HG03354 (cell line): ENCODE results near the gene ZNF516.
A peak's percentile ranks its signal among the peaks of the same experiment; 100 is the strongest.

Experiments
- ATAC-seq: cut with Tn5 transposase; IDR thresholded peaks from one replicate; pipeline ENCODE4 v1.9.1; 2021; ENCODE audit warnings: mild to moderate bottlenecking; ENCODE audit not compliant: unreplicated experiment, poor library complexity, severe bottlenecking

The ZNF516 gene

DNA sequence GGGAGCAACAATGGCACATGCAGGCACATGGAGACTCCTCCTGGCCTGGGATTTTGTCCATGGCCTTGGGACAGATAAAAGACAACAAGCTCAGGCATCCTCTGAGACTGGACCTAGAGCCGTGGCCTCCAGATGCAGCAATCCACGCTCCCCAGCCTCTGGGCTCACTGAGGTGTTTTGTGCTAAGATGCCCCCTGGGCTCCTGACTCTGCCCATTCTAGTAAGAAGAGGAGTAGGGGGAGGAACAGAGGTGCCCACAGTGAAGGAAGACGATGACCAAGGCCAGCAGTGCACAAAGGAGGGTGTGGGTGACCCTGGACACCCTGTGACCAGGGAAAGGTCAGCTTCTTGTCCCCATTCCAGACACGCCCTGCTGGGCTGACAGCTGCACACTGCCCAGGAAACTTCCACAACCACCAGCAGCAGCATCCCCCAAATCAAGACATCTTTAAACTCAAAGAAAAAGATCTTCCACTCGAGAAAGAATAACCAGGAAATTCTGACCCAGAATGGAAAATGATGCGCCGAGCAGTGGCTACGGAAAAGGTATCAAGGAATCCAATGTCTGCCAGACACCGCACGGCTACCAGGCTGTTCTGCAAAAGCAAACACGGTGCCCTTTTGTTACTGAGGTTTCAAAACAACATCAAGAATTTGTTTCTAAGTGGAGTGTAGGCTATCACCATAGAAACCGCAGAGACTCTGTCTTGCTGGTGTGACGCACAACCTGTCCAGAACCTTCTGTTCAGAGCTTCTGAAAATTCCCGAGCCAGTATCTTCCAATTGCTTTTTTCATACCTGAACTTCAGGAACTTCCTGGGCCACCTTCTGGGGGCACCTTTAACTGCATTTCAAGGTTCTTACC is 65.5 kb downstream of the ZNF516 start:
- ATAC-seq = no peak

DNA sequence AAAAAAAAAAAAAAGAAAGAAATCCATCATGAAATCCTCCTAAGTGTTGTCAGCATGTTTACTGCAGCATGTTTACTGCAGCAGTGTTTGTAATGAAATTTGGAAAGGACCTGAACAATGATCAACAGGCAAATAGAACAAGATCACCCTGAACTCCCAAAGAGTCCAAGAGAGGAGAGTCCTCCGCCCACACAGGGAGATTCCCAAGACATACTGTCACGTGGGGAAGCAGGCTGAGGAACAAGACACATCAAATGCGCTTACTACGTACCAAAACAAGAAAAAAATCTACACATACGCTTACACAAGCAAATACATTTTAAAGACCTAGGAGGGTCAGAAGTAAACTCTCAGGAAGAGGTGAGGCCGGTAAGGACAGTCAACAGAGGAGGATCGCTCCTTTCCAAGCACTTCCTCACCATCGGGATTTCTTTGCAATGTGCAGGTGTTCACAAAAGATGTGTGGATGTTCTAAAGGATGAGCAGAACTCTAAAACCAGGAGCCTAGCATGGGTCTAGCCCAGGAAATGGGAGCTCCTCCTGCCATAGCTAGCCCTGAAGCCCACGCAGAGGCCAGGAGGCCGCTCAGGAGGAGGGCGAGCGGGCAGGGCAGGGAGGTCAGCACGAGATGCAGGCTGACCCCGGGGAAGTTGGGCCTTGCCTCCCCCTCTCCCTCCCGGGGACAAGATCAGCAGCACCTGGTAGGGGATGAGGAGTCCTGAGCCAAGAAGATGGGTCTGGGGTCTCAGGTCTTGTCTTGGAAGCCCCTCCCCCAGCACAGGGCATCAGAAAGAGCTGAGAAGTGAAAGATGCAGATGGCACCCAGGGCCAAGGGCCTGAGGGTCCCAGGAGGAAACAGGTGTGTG is 66.4 kb downstream of the ZNF516 start:
- no peak for ATAC-seq

DNA sequence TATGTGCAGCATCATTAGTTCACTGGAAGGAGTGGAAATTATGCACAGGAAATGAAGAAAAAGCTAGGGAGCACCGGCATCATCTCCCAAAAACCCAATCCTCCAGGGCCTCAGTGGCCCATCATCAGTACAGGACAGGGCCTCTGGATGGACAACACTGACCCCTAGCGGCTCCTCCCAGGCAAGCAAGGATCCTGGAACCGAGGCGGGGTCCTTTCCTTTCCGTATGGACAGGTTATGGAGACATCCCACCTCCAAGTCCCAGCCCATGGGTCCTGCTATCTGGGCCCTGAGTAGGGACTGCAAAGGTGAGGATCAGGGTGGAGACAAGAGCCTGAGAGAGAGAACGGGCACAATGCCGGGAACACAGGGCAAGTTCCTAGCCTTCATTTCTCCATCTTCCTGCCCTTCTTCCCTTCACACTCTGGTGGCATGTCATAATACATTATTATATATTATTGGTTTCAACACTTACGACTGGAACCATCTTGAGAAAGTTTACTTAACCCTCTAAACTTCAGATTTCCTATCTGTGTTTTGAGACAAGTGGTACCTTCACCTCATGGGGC is 68.2 kb downstream of the ZNF516 start:
- ATAC-seq = no peak

DNA sequence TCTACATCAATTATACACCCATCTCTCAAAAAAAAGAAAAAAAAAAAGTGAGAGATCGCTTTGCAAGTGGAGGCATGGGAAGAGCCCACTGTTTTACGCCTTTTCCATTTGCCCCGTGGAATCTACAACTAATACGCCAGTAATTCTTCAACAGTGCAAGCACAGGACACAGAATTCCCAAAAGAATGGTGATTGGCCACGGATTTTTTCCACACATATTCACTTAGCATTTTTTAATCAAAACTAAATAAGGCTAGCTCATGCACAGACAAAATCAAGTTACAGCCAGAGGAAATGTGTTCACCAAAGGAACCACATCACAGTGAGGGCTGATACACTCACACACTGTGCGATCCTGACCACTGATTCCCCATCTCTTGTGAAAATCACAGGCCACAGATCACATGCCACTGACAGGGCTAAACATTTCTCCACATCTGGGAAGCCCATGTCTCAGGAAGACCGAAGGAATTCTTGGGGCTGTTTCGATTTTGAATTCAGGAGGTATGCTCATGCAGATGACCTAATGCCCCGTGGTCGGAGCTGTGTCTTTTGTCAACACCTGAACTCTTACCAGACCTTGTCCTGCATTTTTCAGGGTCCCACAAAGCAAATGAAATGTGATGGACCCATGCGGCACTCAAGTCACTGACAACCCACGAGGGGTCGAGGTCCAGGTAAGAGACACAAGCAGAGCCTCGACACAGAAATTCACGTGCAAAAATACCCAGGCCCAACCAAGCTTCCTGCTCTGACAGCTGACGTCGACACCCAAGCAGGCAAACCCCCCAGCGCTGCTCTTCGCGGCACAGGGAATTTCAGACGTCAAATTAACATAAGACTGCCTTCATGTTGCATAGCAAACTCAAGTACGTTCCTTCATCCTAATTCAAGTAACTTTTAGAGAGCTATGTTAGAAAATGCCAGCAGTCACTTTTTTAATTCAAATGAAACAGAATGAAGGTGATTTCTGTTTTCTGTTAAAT is 69.6 kb downstream of the ZNF516 start:
- no peak for ATAC-seq

DNA sequence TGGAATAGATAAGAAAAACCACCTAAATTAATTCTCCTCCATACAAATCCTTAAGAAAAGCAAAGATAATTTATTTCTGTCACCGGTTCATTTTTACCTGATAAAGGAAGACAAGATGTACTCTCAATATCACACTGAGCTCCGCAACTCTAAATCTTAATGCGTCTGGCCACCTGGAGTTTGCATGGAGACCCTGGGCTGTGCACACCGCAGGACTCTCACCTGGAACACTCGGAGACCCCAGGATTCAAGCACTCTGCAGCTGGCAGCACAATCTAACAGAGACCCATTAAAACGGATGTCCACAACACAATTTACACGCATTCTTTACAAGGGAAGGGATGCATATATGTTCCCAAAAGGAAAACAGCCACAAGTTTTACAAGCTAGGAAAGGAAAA is 72.2 kb downstream of the ZNF516 start:
- no peak for ATAC-seq

DNA sequence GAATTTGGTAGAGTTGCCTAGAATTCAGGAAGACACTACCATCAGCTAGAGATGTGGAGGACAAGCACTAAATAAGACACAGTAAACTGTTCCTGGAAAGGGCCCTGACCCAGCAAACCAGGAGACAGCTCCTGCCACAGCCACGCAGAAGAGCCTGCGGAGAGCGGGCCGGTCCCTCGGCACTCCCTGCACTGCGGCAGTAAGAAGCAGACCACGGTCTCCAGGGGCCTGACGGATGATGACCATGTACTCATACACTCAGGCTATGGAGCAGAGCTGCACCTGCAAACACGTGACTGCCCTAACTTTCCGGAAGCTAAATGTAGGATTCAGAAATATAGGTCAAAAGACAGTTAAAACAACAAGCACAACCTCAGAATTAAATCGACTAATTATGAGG is 72.9 kb downstream of the ZNF516 start:
- ATAC-seq = no peak

DNA sequence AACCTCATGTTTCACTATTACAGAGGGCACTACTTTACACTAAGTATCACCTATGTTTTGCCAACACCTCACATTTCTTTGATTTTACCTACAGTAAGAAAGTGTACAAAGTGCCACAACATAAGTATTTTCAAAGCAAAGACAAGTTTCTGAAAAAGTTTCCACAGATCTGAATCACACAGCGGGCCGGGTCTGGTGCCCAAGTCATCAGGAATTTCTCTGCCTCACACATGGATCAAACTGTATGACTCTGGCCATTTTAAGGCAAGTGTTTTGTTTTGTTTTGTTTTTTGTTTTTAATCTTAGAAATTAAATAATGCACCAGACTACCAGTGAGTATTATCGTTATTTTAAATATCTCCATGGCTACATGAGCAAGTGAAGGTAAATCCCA is 73.4 kb downstream of the ZNF516 start:
- no peak for ATAC-seq

DNA sequence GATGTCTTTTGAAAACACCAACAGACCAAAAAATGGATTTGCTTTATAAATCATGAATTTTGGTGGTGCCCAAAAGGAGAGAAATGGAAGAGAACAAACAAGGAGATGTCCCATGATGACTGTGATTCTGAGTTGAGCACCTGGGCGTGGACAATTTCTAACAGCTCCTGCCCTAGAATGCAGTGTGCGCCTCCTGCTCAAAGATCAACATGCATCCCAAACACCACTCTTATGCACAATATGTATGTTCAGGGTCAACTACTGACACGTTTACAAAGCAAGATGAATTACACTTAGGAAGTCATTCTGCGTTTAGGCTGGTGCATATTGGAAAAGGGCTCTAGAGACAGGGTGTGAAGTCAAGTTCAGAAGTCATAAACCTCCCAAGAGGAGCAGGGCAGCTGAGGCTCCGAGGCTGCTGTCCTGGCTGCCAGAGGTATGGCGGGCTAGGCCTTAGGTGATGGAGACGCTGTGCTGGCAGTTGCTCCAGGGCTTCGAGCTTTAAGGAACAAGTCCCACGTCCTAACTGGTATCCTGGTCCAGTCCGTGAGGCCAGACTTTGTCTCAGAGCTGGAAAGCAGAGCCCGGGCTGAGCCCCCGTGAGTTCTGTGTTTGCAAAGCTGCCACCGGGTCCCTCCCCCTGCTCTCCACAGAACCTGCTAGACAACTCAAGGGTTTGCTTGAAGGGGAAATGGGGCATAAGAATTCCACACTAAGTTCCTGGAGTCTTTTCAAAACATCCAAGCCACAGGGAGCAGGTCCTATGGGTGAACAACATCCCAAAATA is 74.0 kb downstream of the ZNF516 start:
- ATAC-seq = no peak

DNA sequence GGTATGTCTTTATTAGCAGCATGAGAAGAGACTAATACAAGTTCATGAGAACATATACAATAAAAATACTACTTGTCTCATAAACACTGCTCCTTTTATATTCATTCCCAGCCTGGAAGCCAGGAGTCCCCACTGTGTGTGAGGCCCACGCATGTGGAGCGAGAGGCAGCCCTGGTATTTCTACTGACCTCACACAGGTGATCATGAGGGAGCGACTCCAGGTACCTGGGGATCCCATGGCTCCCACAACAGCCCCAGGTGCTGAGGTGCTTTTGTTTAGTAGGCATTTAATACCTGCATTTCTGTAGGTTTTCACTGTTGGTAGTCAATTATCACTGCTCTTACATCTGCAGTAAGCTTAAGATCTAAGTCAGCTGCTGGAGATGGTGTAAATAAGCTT is 75.2 kb downstream of the ZNF516 start:
- no peak for ATAC-seq

DNA sequence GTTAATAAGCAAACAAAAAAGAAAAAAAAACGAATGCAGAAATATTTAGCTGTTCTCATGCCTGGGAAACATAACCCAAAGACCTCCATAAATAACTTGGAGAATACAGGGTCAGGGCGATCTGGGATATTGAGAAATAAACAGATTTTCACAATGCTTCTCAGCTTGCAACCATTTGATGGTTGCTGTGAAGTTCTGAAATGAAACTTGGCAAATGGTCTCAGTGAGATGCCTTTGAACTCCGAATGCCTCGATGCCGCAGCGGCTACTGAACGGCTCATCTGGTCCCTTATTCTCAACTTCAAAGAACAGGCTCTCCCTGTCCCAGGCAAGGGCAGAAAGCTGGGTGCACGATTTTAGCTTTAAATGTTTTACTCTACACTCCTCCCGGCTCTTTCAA is 78.1 kb downstream of the ZNF516 start:
- no peak for ATAC-seq

DNA sequence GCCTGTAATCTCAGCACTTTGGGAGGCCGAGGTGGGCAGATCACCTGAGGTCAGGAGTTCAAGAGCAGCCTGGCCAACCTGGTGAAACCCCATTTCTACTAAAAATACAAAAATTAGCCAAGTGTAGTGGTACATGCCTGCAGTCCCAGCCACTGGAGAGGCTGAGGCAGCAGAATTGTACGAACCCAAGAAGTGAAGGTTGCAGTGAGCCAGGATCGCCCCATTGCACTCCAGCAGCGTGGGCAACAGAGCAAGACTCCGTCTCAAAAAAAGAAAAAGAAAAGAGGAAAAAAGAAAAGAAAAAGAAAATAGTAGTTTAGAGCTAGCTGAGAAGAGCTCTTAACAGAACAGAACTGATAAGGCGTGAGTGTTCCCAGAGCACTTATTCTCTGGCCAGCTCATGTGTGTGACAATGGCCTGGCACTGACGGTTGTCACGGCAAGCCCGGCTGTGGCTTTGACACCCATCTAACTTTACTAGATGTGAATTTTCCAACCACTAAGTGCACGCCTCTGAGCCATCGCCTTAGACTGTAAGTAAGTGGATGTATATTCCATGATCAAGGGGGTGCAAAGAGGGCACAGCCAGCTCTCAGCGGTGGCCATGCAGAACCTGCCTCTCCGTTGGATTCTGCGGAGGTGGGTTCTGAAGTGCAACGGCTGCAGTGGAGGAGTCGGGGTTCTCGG is 80.0 kb downstream of the ZNF516 start:
- ATAC-seq = no peak

DNA sequence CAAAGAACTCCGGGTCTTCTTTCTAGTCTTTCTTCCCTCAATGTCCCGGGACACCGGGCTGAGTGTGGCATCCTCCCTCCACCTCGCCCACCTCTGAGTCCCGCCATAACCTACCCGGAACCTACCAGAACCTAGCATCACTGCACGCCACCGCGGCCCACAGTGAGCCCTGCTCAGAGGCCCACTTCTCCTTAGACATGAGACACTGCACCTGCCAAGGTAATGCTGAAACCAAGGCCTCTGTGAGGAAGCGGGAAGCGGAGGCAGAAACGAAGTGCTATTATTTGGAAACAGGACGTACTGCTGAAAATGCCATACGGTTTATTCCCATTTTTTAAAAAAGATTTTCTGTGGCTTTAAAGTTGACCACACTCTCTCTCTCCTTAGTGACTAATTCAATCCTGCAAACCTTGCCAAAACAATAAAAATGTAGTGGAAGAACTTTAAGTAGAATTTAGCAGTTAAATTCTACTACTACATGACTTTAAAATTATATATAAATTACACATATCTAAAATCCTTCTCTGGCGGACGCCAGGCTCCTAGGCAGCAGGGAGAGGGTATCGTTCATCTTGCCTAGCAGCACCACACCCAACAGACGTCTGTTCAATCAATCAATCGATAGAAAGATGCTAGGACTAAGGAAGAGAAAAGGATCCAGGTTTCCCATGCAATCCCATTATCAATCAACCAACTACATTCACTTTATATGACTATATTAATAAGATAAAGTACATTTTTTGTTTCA is 82.0 kb downstream of the ZNF516 start:
- ATAC-seq = no peak

DNA sequence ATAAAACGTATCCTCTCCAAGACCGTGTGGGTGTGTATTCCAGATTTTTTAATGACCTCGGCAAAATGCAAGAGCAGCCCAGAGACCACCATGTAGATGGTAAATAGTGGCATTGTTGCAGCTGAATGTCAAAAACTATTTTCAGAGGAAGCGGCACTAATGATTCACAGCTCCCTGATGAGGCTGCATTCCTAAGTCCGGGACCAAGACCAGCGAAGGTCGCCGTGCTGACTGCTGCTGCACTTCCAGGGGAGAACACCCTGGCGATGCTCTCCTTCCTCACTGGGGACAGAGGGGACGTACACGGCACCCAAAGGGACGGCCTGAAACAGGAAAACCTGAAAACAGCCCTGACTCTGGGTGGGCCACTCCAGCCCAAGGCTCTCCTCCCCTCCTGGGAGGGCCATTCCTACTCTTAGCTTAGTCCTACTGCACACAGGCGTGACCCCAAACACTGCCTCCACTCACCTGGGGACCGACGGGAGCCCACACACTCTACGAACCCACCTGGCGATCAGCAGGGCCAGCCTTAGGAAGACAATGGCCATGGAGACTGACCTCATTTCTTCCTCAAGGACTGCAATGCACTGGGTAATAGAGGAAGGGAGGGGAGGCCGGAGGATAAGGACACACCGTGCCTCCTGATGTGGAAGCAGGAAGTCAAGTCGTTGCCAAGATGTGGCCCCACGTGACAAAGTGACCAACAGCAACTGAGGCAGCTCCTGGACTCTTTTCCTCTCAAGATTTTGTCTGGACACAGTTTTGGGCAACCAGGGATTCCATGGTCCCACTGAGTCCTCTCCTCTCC is 82.8 kb downstream of the ZNF516 start:
- ATAC-seq = no peak

DNA sequence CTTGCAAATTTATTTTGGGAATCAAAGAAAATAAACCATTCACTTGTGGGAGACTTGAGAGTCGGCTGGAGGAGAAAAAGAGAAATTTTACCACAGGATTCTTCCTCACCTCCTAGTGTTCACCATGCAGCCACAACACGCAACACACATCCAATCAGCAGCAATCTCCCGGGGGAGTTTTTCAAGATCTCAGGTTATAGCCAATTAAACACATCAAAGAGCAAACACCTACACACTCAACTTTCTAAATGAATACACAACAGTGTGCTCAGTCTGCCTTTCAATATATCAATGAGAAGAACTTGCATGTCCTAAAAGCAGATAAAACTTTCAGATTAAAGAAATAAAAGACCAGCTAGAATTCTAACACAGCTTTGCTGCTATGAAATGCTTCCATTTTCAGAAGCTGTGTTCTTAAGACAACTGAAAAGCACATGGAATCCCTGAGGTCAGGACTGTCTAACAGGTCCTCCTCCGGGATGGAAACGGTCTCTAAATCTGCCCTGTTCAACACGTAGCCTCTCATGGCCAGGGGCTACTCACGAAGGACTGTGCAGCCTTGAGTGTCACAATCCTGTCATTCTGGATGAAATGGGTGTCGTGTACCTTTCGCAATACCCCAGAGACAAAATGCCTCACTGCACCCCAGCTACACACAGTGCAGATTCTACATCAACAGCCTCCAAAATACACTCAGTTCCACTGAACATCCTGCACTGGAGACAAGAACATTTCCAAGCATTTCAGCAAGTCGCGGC is 84.2 kb downstream of the ZNF516 start:
- peak; percentile 45 for ATAC-seq

DNA sequence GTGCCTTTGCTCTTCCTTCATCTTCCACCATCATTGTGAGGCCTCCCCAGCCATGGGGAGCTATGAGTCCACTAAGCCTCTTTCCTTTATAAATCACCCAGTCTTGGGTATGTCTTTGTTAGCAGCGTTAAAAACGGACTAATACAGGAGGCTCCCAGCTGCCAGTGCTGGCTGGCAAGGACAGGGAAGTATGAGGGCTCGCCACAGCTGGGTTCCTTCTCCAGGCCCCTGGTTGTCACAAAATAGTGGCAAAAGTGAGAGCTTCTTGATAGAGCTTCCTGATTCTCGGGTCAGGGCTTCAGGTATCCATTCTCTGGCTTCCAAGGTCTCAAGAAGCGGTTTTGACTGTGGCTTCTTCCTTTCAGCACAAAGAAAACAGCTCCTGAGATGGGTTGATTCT is 85.0 kb downstream of the ZNF516 start:
- ATAC-seq = no peak

DNA sequence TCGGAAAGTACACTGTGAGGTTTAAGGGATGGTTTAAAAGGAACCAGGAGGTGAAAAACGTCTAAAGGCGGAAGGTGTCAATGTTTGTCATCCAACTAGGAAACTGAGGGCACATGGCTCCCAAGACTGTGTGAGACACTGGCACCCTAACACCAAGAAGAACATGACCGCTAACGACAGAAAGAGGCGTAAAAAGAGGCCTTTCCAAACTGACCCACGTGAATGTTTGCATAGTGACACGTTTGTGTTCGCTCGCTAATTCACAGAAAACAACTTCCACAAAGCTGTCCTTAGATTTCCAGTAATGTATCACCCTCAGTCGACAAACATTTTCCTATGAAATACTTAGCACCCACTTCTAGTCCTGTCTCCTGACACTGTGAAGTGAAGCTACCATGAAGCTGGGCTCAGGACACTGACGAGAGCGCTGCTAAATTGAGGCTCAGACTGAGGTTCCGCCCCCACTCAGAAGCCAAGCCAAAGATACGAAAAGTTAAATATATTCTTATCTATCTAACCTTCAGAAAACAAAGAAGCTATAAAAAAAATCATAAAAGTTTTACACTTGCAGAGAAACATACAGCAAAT is 86.5 kb downstream of the ZNF516 start:
- ATAC-seq = no peak
